ENCODE measurements around the gene AQP1.

AQP1 gene

DNA sequence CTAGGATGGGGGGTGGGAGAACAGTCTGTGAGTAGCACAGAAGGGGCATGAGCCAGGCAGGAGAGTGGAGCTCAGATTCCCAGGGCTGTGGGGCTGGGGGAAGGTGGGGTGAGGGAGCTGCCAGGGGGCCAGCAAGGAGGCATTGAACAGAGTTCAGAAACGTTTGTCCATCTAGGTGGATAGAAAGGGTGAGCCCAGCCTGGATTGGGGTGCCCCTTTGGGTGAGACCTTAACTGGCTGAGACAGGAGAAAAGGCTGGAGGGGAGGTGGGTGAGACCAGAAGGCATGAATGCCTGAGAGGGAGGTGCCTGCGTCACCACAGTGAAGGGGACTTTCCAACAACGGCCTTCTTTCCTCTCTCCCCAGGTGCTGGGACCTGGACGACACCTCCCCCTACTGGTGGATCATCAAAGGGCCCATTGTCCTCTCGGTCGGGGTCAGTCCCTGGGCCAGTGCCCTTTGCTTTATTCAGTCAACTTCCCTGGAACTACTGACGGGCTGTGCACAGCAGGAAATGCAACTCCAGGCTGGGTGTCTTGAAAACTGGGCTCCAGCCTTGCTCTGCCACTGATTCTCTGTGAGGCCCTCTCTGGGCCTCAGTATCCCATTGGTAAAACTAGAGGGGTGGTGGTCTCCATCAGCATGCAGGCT is 63.1 kb downstream of the AQP1 start:
- TF ChIP-seq, protein P1, sequence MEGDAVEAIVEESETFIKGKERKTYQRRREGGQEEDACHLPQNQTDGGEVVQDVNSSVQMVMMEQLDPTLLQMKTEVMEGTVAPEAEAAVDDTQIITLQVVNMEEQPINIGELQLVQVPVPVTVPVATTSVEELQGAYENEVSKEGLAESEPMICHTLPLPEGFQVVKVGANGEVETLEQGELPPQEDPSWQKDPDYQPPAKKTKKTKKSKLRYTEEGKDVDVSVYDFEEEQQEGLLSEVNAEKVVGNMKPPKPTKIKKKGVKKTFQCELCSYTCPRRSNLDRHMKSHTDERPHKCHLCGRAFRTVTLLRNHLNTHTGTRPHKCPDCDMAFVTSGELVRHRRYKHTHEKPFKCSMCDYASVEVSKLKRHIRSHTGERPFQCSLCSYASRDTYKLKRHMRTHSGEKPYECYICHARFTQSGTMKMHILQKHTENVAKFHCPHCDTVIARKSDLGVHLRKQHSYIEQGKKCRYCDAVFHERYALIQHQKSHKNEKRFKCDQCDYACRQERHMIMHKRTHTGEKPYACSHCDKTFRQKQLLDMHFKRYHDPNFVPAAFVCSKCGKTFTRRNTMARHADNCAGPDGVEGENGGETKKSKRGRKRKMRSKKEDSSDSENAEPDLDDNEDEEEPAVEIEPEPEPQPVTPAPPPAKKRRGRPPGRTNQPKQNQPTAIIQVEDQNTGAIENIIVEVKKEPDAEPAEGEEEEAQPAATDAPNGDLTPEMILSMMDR (IDR thresholded peaks at IDR 0.05; ENCODE audit: insufficient read depth, low read depth, low read length, missing control alignments), result peak; percentile 88
- peak; percentile 89 for DNase-seq (ENCODE audit: low read depth)
- no peak overlapping the region for H3K4me3 ChIP-seq (ENCODE audit: low read depth, low read length)

Data from GM12865 (cell line).